A673 (cell line): ENCODE data around the gene ATAD3C.
"Not testable (repeated sequence)": the region's sequence is repeated elsewhere in the genome, so short reads cannot be mapped to it uniquely, and the experiment has no call there.

Experiments used
- CTCF ChIP-seq: fragments of 300-800, 200-600 bp; sonication (generic); conservative IDR thresholded peaks from 2 replicates; pipeline ENCODE4 v1.5.1; 2017; ENCODE audit warnings: low read depth, mild to moderate bottlenecking, antibody characterized with exemption, low read length, moderate library complexity, mixed read lengths
- EZH2 ChIP-seq: fragments of 200-600 bp; sonication (generic); IDR thresholded peaks from 2 replicates; pipeline ENCODE4 v1.6.1; 2017; ENCODE audit warnings: borderline replicate concordance, low read depth, mild to moderate bottlenecking, mixed read lengths, antibody characterized with exemption, low read length; ENCODE audit not compliant: poor library complexity, severe bottlenecking

DNA sequence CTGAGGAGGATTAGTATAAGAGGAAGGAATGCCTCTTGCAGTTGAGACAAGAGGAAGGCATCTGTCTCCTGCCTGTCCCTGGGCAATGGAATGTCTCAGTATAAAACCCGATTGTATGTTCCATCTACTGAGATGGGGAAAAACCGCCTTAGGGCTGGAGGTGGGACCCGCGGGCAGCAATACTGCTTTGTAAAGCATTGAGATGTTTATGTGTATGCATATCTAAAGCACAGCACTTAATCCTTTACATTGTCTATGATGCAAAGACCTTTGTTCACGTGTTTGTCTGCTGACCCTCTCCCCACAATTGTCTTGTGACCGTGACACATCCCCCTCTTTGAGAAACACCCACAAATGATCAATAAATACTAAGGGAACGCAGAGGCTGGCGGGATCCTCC, 39.3 kb upstream of the ATAD3C start:
- not testable (repeated sequence) for TF ChIP-seq CTCF, EZH2
